A549 (cell line): ENCODE data around the gene RAPGEF2. TPM values are rescaled to one million over a fixed set of nuclear protein-coding genes. Genes with fewer than 3 reads are reported as not detected.

ENCODE experiments used
- ATAC-seq, 2 experiments: fragments of 200-7000 bp in 1 of 2; fragments of >200 bp in 1 of 2; cut with Nextera tagmentation in 1 of 2; cut with Tn5 transposase in 1 of 2; 3 replicates each; pipeline versions ENCODE4 v1.8.0 to v1.9.1; 2018 to 2020; ENCODE audit warnings: mild to moderate bottlenecking in 1 of 2, moderate library complexity in 1 of 2
- CTCF ChIA-PET: fragments of 300-600 bp; sonication (Branson Sonifier 250); formaldehyde crosslinking; extraction: SDS; loops from one replicate; lab custom pipeline; 2021; ENCODE audit warnings: antibody characterized with exemption, inconsistent platforms; lab: Yijun Ruan, JAX
- POLR2A ChIA-PET: fragments of 350-600 bp; formaldehyde crosslinking; extraction: SDS; loops from one replicate; lab custom pipeline; 2021; ENCODE audit warnings: antibody characterized with exemption, inconsistent platforms; lab: Yijun Ruan, JAX
- DNase-seq, 2 experiments: peaks; one replicate each; pipeline versions ENCODE4 v3.0.0 to v3.0.0-alpha.2; 2011 to 2016; ENCODE audit warnings: low read depth in 1 of 2, low spot score in 1 of 2
- FAIRE-seq: peaks from 2 replicates; lab custom pipeline; 2011; peaks lifted over from hg19 to GRCh38; lab: Jason Lieb, UNC
- H3K27ac ChIP-seq, 2 experiments: fragments of >200 bp; sonication (Bioruptor Twin); formaldehyde crosslinking; 3 replicates each; pipeline ENCODE4 v1.5.1; 2016 to 2017
- H3K4me1 ChIP-seq: fragments of >200 bp; sonication (Bioruptor Twin); formaldehyde crosslinking; 3 replicates; pipeline ENCODE4 v1.6.1; 2016
- H3K4me2 ChIP-seq: fragments of >200 bp; sonication (Bioruptor Twin); formaldehyde crosslinking; 3 replicates; pipeline ENCODE4 v1.6.1; 2016
- H3K4me3 ChIP-seq: fragments of >200 bp; sonication (Bioruptor Twin); formaldehyde crosslinking; 3 replicates; pipeline ENCODE4 v1.5.1; 2016
- H3K9me3 ChIP-seq: fragments of >200 bp; sonication (Bioruptor Twin); formaldehyde crosslinking; 3 replicates; pipeline ENCODE4 v1.6.1; 2016
- BCL3 ChIP-seq: fragments of >200 bp; sonication (Bioruptor Twin); formaldehyde crosslinking; IDR thresholded peaks from 3 replicates; pipeline ENCODE4 v1.6.1; 2016
- BHLHE40 ChIP-seq: IDR thresholded peaks from 2 replicates; pipeline ENCODE4 v1.6.1; 2012; ENCODE audit warnings: low read depth, low read length, inconsistent platforms
- CBX2 ChIP-seq: fragments of 200-600 bp; sonication (generic); IDR thresholded peaks from 2 replicates; pipeline ENCODE4 v1.6.1; 2016; ENCODE audit warnings: low read depth, mild to moderate bottlenecking, borderline replicate concordance
- E2F6 ChIP-seq: IDR thresholded peaks from 2 replicates; pipeline ENCODE4 v1.6.1; 2012; ENCODE audit warnings: low read depth, borderline replicate concordance
- EHMT2 ChIP-seq: fragments of 200-600 bp; sonication (generic); IDR thresholded peaks from 2 replicates; pipeline ENCODE4 v1.6.1; 2016; ENCODE audit warnings: antibody characterized with exemption, low read depth, mild to moderate bottlenecking, moderate library complexity
- ESRRA ChIP-seq: fragments of 150-350 bp; IDR thresholded peaks from 2 replicates; pipeline ENCODE4 v1.6.1; 2014; ENCODE audit warnings: mild to moderate bottlenecking, low read length, borderline replicate concordance
- FOSL2 ChIP-seq, 2 experiments: fragments of 450-650 bp in 1 of 2; fragments of >200 bp in 1 of 2; sonication (Bioruptor Twin) in 1 of 2; formaldehyde crosslinking; IDR thresholded peaks; 2 replicates each; pipeline versions ENCODE4 v1.5.0 to v1.6.1; 2016 to 2020; ENCODE audit warnings: mild to moderate bottlenecking in 1 of 2, moderate library complexity in 1 of 2
- HEYL ChIP-seq: fragments of 250-450 bp; sonication (Bioruptor Pico); IDR thresholded peaks from 2 replicates; pipeline ENCODE4 v1.8.0; 2021; ENCODE audit warnings: mild to moderate bottlenecking, moderate library complexity
- HOXA7 ChIP-seq: fragments of 250-450 bp; sonication (Bioruptor Pico); IDR thresholded peaks from 2 replicates; pipeline ENCODE4 v1.5.0; 2020; ENCODE audit warnings: mild to moderate bottlenecking, moderate library complexity
- HOXB13 ChIP-seq: fragments of 250-450 bp; sonication (Bioruptor Pico); IDR thresholded peaks from 2 replicates; pipeline ENCODE4 v1.5.0; 2020; ENCODE audit warnings: low read depth, mild to moderate bottlenecking, moderate library complexity
- JUN ChIP-seq, 2 experiments: fragments of >200 bp; sonication (Bioruptor Twin); formaldehyde crosslinking; IDR thresholded peaks; 2 replicates in 1 of 2; 3 replicates in 1 of 2; pipeline ENCODE4 v1.6.1; 2016 to 2017
- JUNB ChIP-seq: fragments of >200 bp; sonication (Bioruptor Twin); formaldehyde crosslinking; IDR thresholded peaks from 2 replicates; pipeline ENCODE4 v1.6.1; 2016
- KDM1A ChIP-seq: fragments of 200-600 bp; sonication (generic); IDR thresholded peaks from 2 replicates; pipeline ENCODE4 v1.6.1; 2016; ENCODE audit warnings: low read depth, mild to moderate bottlenecking
- KDM5A ChIP-seq: fragments of 200-600 bp; sonication (generic); IDR thresholded peaks from 2 replicates; pipeline ENCODE4 v1.6.1; 2016; ENCODE audit warnings: antibody characterized with exemption, mild to moderate bottlenecking
- MAX ChIP-seq: IDR thresholded peaks from 2 replicates; pipeline ENCODE4 v1.6.1; 2012
- MAZ ChIP-seq: fragments of 150-350 bp; IDR thresholded peaks from 2 replicates; pipeline ENCODE4 v1.6.1; 2014; ENCODE audit warnings: antibody characterized with exemption, low read depth, low read length, borderline replicate concordance
- NR3C1 ChIP-seq: fragments of >200 bp; sonication (Bioruptor Twin); formaldehyde crosslinking; IDR thresholded peaks from 3 replicates; pipeline ENCODE4 v1.6.1; 2017
- PHF8 ChIP-seq: fragments of 200-600 bp; sonication (generic); IDR thresholded peaks from 2 replicates; pipeline ENCODE4 v1.6.1; 2016; ENCODE audit warnings: low read depth, mild to moderate bottlenecking, antibody characterized with exemption, moderate library complexity, borderline replicate concordance
- POLR2AphosphoS2 ChIP-seq: conservative IDR thresholded peaks from 2 replicates; pipeline ENCODE4 v1.6.1; 2012; ENCODE audit warnings: low read length, improper control_type of control experiment, inconsistent platforms
- REST ChIP-seq: fragments of 200-600 bp; sonication (generic); IDR thresholded peaks from 2 replicates; pipeline ENCODE4 v1.6.1; 2016; ENCODE audit warnings: antibody characterized with exemption, mild to moderate bottlenecking, moderate library complexity
- RFX5 ChIP-seq: fragments of 450-650 bp; IDR thresholded peaks from 2 replicates; pipeline ENCODE4 v1.7.1; 2014; ENCODE audit warnings: antibody characterized with exemption, mild to moderate bottlenecking, moderate library complexity
- RNF2 ChIP-seq: fragments of 200-600 bp; sonication (generic); IDR thresholded peaks from 2 replicates; pipeline ENCODE4 v1.6.1; 2016; ENCODE audit warnings: low read depth, mild to moderate bottlenecking, antibody characterized with exemption, moderate library complexity, borderline replicate concordance
- SREBF2 ChIP-seq: fragments of 450-650 bp; IDR thresholded peaks from 2 replicates; pipeline ENCODE4 v1.6.1; 2014; ENCODE audit warnings: mild to moderate bottlenecking, moderate library complexity
- ZSCAN20 ChIP-seq: fragments of 250-450 bp; sonication (Bioruptor Pico); IDR thresholded peaks from 2 replicates; pipeline ENCODE4 v1.8.0; 2022; ENCODE audit warnings: mild to moderate bottlenecking, moderate library complexity
- WGBS: methylation state at CpG from one replicate; pipeline ENCODE4 v1.1.6; 2017; ENCODE audit errors: missing lambda C conversion rate; 5-methylcytosine and 5-hydroxymethylcytosine counted together
- polyA plus RNA-seq, 4 experiments: library from polyadenylated mRNA; depleted of rRNA in 3 of 4; stranded (reverse); fragments of >200 nt; fragmentation: RNase III in 1 of 4; extraction: RNeasy Plus Mini Kit Qiagen cat#74134 plus additional on column Dnase treatment in 1 of 4; gene quantifications; 2 replicates in 3 of 4; 3 replicates in 1 of 4; pipeline ENCODE4 v1.2.3, GENCODE V29; 2011 to 2017

Gene RAPGEF2
- polyA plus RNA-seq, 2 of the 4 experiments (the other 2 are of a cell fraction), result 10.7 to 31.8 TPM

- CTCF ChIA-PET, result no interaction called here
- FAIRE-seq (no peak), ATAC-seq (no peak), DNase-seq (peak in 1 of 2 experiments; percentile 2)
- POLR2A ChIA-PET, result no interaction called here
- no peak for TF ChIP-seq FOSL2 (IDR thresholded peaks at IDR 0.05)
- TF ChIP-seq FOSL2 (CRISPR knock-in tag; IDR thresholded peaks at IDR 0.05), result no peak
- TF ChIP-seq MAZ, result no peak
- no peak for TF ChIP-seq E2F6
- TF ChIP-seq HOXB13 (CRISPR knock-in tag), result no peak
- TF ChIP-seq EHMT2, result no peak
- Histone ChIP-seq H3K27ac (no peak overlapping the region), H3K4me3 (no peak overlapping the region), H3K9me3 (no peaks in the 10 kb centered on the region), H3K4me1 (peaks cover 26% of the 10 kb centered on the region; the same call in 2 of the 3 replicates), H3K4me2 (no peak overlapping the region)
Observed at GRCh38 chr4:159137176-159137575, 34.3 kb downstream of the RAPGEF2 start.

GRCh38 chr4:159138436-159138835 is 35.6 kb downstream of the RAPGEF2 start:
- TF ChIP-seq NR3C1, result no peak
- H3K4me1 ChIP-seq, result peaks cover 32% of the 10 kb centered on the region; the same call in 2 of the 3 replicates
- ChIA-PET CTCF (no interaction called here), POLR2A (interaction anchor here (0.9 kb wide), 1 partner anchor 27 kb away, joined by 3 read pairs; no protein-coding TSS in a partner anchor)
- no peak for ATAC-seq
- H3K27ac ChIP-seq, result no peak overlapping the region
- no peaks in the 10 kb centered on the region for H3K9me3 ChIP-seq
- H3K4me2 ChIP-seq, result no peak overlapping the region
- no peak overlapping the region for H3K4me3 ChIP-seq
- no peak for FAIRE-seq
- no peak for DNase-seq

GRCh38 chr4:159141193-159141592 is 38.3 kb downstream of the RAPGEF2 start:
- WGBS, result 10% methylated on average over 4 of the region's 4 CpGs
- H3K4me3 ChIP-seq, result no peak overlapping the region
- peak overlapping the region; percentile 54 for H3K4me2 ChIP-seq
- FAIRE-seq, result no peak
- POLR2A ChIA-PET, result no interaction called here
- peak in 1 of 2 experiments; percentile 45; a peak in 3 of 6 replicates for ATAC-seq
- TF ChIP-seq BCL3 (no peak), PHF8 (no peak), RFX5 (no peak), JUN (IDR thresholded peaks at IDR 0.05) (no peak), BHLHE40 (no peak), EHMT2 (no peak), CBX2 (no peak), JUNB (no peak)
- peaks cover 37% of the 10 kb centered on the region; the same call in 2 of the 3 replicates for H3K4me1 ChIP-seq
- H3K27ac ChIP-seq, result no peak overlapping the region
- CTCF ChIA-PET, result no interaction called here
- peak in 1 of 2 experiments; percentile 1 for DNase-seq
- no peaks in the 10 kb centered on the region for H3K9me3 ChIP-seq

GRCh38 chr4:159142241-159142640 is 39.4 kb downstream of the RAPGEF2 start:
- H3K4me2 ChIP-seq, result peak overlapping the region; percentile 54
- no peak overlapping the region for H3K27ac ChIP-seq
- H3K9me3 ChIP-seq, result no peaks in the 10 kb centered on the region
- H3K4me1 ChIP-seq, result peaks cover 40% of the 10 kb centered on the region; the same call in 2 of the 3 replicates
- no peak for FAIRE-seq
- CTCF ChIA-PET, result no interaction called here
- TF ChIP-seq POLR2AphosphoS2 (no peak), KDM1A (no peak), HOXA7 (CRISPR knock-in tag) (no peak), KDM5A (no peak), SREBF2 (no peak), HEYL (CRISPR knock-in tag) (no peak), ESRRA (no peak), MAZ (no peak), E2F6 (no peak), ZSCAN20 (CRISPR knock-in tag) (no peak), REST (no peak), RNF2 (no peak), MAX (no peak), HOXB13 (CRISPR knock-in tag) (no peak)
- DNase-seq, result no peak
- no peak for ATAC-seq
- POLR2A ChIA-PET, result no interaction called here
- H3K4me3 ChIP-seq, result no peak overlapping the region
- 71% methylated on average over 3 of the region's 3 CpGs for whole genome bisulfite sequencing
